Measurements from ENCODE around the gene FRAS1. TPM values are rescaled to one million over a fixed set of nuclear protein-coding genes. Genes with fewer than 3 reads are reported as not detected.

Gene FRAS1
- total and polyA plus RNA-seq, 9 of the 15 experiments (the other 6 are each of a cell fraction or from before 2014, with no cell fraction given): under 0.01 to 0.11 (median 0.04) TPM; not detected in 2

- no peak overlapping the region for H3K27ac ChIP-seq (ENCODE audit: extremely low read depth, low read depth, low read length)
- ATAC-seq (no peak), FAIRE-seq (no peak), DNase-seq (ENCODE audit: extremely low read depth in 1 of 4, low spot score in 3 of 4) (no peak)
- H3K9me1 ChIP-seq (ENCODE audit: control insufficient read depth, insufficient read depth, low read length): no peaks in the 10 kb centered on the region
- H3K4me2 ChIP-seq (ENCODE audit: insufficient read depth, low read length): no peak overlapping the region
- no peaks in the 10 kb centered on the region for H3K36me3 ChIP-seq (ENCODE audit: control insufficient read depth, insufficient read depth, low read length)
- in situ Hi-C loops (cut with MboI): no loop called here
- intact Hi-C loops (cut with micrococcal nuclease): loop anchor here (10.0 kb wide), 3 partner anchors 98 to 348 kb away; no protein-coding TSS in a partner anchor
- H4K20me1 ChIP-seq (replicated peaks; ENCODE audit: control insufficient read depth, insufficient read depth, low read length): no peaks in the 10 kb centered on the region
- POLR2A ChIA-PET: no interaction called here
- no peaks in the 10 kb centered on the region for H3K4me1 ChIP-seq (replicated peaks in 1 of 2; ENCODE audit: control insufficient read depth in 2 of 2, insufficient read depth in 2 of 2, low read length in 2 of 2)
- WGBS (ENCODE audit: insufficient coverage, low coverage, missing lambda C conversion rate): 5% methylated on average over 3 of the region's 3 CpGs
- no peak overlapping the region for H2AFZ ChIP-seq (ENCODE audit: low read depth, low read length)
- BruUV-seq (replicated peaks): no TSS peak
- H3K9me3 ChIP-seq (replicated peaks; ENCODE audit: control insufficient read depth, insufficient read depth, low read depth, low read length): no peaks in the 10 kb centered on the region
- TF ChIP-seq RBM22 (IDR thresholded peaks at IDR 0.05; ENCODE audit: low read depth, low read length, poor library complexity, severe bottlenecking) (no peak), SMAD3 (CRISPR knock-in tag; conservative IDR thresholded peaks at IDR 0.05) (no peak), ZHX1 (conservative IDR thresholded peaks at IDR 0.05; ENCODE audit: low read length) (no peak), SIRT6 (IDR thresholded peaks at IDR 0.05; ENCODE audit: low read depth, low read length) (no peak), ZBTB17 (CRISPR knock-in tag; IDR thresholded peaks at IDR 0.05) (no peak), ZNF655 (CRISPR knock-in tag; IDR thresholded peaks at IDR 0.05) (no peak), E2F6 (IDR thresholded peaks at IDR 0.05; ENCODE audit: borderline replicate concordance in 1 of 2, extremely low read depth in 1 of 2, insufficient read depth in 1 of 2, insufficient read length in 1 of 2, low read depth in 1 of 2, low read length in 1 of 2, poor library complexity in 1 of 2, severe bottlenecking in 1 of 2) (no peak), TFAP4 (CRISPR knock-in tag; IDR thresholded peaks at IDR 0.05; ENCODE audit: borderline replicate concordance) (no peak), MTA1 (IDR thresholded peaks at IDR 0.05; ENCODE audit: borderline replicate concordance) (no peak)
- CTCF ChIA-PET (ENCODE audit: low intra/inter-chr PET ratio): no interaction called here
- H3K9ac ChIP-seq (ENCODE audit: insufficient read depth in 1 of 2, low read depth in 2 of 2, low read length in 2 of 2): no peak overlapping the region
- peaks cover 4 to 6% of the 10 kb centered on the region in 2 experiments; a peak in 4 of 5 replicates for H3K27me3 ChIP-seq (ENCODE audit: control insufficient read depth in 2 of 2, insufficient read depth in 2 of 2, low read length in 2 of 2)
- H3K79me2 ChIP-seq (ENCODE audit: control insufficient read depth, insufficient read depth, low read length): no peaks in the 10 kb centered on the region
- no peak overlapping the region for H3K4me3 ChIP-seq
These were observed 455.3 kb downstream of the FRAS1 start for GRCh38 chr4:78512357-78512920.
